HG03558 (cell line): ENCODE results near the gene UBL5.
"Not testable (repeated sequence)": the region's sequence is repeated elsewhere in the genome, so short reads cannot be mapped to it uniquely, and the experiment has no call there.

Experiments
- ATAC-seq: cut with Tn5 transposase; IDR thresholded peaks from one replicate; pipeline ENCODE4 v1.9.1; 2021; ENCODE audit warnings: moderate number of reproducible peaks; ENCODE audit not compliant: unreplicated experiment; ENCODE audit errors: extremely low read depth

The UBL5 gene

GRCh38 chr19:9808855-9809824, 18.6 kb upstream of the UBL5 start:
- ATAC-seq: no peak

GRCh38 chr19:9811139-9811538, 16.6 kb upstream of the UBL5 start:
- ATAC-seq: no peak

DNA sequence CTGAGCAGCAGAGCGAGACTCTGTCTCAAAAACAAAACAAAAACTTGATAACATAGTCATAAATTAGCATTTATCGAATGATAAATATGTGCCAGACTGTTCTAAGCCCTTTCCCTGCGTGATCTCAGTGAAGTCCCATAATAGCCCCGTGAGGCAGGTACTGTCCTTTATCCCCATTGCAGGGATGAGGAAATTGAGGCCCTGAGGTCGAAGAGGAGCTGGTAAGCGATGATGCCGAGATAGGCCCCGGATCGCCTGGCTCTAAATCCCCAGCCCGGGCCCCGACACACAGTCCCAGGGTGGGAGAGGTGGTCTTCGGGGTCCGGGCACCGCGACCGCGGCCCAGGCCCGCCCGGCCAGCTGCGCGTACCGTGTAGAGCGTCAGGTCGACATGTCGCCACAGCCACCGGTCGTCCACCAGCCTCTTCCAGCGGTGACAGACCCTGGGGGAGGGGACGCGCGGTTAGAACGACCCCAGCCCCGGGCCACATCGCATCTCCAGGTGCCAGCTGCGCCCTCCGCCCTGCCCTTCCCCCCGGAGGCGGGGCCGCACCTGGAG, 9.5 kb upstream of the UBL5 start:
- no peak for ATAC-seq

DNA sequence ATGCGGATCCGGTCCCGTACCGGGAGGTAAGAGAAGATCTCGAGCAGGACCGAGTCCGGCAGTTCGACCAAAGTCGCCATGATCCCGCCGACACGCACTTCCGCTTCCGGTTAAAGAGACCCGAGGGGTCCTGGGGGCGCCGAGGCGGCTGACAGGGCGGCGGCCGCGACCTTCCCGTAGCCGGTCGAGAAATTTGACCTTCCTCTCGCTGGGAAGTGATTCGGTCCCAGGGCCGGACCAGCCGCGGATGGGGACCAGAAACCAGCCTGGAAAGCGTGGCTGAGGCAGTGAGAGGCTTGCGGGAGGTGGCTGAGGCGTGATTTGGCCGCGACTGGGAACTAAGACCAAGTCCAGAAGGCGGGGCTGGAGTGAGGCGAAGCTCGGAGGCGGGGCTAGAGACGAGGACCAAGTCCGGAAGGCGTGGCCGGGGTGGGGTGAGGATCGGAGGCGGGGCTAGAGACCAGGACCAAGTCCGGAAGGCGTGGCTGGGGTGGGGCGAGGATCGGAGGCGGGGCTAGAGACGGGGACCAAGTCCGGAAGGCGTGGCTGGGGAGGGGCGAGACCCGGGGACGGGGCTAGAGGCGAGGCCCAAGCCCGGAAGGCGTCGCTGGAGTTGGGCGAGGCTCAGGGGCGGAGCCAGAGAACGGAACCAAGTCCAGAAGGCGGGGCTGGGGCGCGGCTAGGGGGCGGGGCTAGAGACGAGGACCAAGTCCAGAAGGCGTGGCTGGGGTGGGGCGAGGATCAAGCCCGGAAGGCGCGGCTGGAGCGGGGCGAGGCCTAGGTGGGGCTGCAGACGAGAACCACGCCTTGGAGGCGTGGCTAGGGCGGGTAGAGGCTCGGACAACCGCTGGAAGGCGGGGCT, 8.8 kb upstream of the UBL5 start, which contains the start of gene FBXL12:
Gene FBXL12, minus strand, starts transcription at position 346 of the 862 bp plus-strand sequence. Its CDS starts 266 bp downstream, at position 80.
- ATAC-seq: peak; percentile 76

DNA sequence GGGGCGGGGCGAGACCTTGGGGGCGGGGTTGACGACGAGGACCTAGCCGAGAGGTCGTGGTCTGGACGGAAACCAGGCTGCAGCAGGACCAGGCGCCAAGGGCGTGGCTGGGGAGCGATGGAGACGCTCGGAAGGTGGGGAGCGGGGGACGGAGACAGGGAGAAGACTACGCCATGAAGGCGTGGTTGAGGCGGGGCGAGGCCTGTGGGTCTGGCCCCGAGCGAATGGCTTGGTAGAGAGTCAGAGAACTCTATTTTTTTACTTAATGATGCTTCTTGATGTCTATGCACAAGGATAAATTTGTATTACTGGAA, 8.2 kb upstream of the UBL5 start:
- peak; percentile 37 for ATAC-seq

GRCh38 chr19:9820034-9820433, 7.7 kb upstream of the UBL5 start:
- not testable (repeated sequence) for ATAC-seq

DNA sequence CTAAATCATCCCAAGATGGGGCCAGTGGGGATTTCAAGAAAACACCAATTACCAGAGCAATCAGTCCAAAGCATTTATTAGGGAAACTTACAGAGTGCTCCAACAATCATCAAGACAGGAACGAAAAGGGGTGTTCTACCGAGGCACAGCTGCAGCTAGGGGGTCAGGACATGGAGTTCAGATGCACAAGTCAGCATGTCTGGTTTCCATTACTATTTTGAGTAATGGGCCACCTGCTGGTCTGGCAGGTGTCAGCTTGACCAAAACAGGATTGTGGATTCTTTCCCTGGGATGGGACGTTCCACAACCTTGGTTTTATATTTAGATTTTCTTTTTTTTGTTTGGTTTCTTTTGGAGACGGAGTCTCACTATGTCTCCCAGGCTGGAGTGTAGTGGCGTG, 3.9 kb upstream of the UBL5 start:
- ATAC-seq: no peak

DNA sequence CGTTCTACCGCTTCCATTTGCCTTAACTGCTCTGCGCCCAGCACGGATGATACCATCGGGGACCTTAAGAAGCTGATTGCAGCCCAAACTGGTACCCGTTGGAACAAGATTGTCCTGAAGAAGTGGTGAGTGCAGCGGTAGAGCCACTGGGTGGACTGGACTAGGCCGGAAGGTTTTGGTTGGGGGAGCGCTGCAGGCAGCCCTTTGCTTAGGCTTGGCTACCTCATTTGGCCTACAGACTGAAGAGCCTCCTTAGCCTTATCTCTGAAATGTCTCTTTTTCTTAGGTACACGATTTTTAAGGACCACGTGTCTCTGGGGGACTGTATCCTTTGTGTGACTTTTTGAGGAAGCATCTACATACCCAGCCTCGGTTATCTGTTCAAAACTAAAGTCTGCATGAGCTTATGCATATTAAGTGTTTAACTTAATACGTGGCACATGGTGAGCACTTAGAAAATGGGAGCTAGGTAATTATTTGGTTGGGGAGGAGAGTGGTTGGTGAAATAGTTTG, 889 bp downstream of the UBL5 start:
- ATAC-seq: no peak

GRCh38 chr19:9834307-9834725, 6.6 kb downstream of the UBL5 start:
- no peak for ATAC-seq

DNA sequence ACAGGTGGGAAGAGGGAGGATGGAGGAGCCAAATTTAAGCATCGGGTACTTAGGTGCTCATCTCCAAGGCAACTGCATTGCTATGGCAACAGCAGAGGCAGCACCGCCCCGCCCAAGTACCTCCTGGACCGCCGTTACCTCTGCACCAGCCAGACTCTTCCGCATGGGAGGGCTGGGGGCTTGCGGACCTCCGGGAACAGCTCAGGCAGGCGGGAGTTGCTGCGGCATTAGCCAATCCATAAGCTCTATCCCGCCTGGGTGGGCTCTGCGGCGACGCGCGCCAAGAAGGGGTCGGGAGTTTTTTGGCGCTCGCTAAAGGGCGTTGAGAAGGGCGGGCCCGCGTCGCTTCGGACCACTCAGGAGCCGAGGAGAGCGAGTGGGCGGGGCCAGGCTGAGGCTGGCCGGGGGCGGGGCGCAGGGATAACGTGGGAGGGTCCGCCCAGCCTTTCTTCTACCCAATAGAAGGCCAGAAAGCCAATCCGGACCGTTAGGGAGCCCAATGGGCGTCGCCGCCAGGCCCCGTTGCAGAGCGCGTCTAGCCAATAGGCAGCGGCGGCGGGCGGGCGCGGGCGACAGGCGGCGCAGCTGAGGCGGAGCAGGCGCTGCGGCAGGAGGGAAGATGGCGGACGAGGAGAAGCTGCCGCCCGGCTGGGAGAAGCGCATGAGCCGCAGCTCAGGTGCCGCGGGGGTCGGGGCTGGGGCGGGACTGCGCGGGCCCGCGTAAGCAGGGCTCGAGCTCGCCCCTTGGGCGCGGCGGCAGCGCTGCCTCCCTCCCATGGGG, 7.2 kb downstream of the UBL5 start, which contains the start of gene PIN1:
Gene PIN1, plus strand, starts transcription at position 593 of the 781 bp plus-strand sequence. Its CDS starts 27 bp downstream, at position 620.
- ATAC-seq: peak; percentile 84

DNA sequence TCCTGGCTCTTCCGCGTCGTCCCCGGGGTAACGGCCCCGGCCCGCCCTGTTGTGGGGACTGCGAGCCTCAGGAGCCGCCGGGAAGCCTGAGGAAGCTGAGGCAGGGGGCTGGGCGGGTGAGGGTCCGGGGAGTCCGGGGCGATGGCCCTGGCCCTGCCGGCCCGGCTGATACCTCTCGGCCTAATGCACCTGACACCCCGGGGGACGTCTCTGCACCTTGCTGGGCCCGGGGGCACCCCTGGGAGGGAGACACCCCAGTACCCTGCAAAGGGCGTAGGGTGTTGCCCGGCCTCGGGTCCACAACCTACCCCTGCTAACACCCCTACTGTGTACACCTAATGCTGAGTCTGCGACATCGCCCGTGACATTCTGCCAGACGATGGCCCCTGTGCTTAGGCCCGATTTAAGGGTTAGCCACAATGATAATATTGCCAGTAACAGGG, 7.8 kb downstream of the UBL5 start:
- ATAC-seq: no peak

- ATAC-seq: no peak
Observed at GRCh38 chr19:9836021-9836420, 8.3 kb downstream of the UBL5 start.

GRCh38 chr19:9838324-9838723, 10.6 kb downstream of the UBL5 start:
- ATAC-seq: no peak

DNA sequence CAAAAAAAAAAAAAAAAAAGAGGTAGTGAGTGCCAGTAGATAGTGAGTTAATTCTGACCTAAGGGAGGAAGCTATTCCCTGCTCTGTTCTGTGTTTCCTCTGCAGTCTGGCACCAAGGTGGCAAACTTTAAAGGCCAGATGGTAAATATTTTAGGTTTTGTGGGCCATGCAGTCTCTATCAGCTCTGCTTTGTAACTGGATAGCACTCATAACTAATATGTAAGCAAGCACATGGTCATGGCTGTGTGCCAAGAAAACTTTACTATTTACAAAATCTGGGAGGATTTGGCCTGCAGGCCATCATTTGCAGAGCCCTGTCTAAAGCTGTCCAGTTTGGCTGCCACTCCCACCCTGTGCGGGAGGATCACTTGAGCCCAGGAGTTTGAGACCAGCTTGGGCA, 11.7 kb downstream of the UBL5 start:
- ATAC-seq: no peak

DNA sequence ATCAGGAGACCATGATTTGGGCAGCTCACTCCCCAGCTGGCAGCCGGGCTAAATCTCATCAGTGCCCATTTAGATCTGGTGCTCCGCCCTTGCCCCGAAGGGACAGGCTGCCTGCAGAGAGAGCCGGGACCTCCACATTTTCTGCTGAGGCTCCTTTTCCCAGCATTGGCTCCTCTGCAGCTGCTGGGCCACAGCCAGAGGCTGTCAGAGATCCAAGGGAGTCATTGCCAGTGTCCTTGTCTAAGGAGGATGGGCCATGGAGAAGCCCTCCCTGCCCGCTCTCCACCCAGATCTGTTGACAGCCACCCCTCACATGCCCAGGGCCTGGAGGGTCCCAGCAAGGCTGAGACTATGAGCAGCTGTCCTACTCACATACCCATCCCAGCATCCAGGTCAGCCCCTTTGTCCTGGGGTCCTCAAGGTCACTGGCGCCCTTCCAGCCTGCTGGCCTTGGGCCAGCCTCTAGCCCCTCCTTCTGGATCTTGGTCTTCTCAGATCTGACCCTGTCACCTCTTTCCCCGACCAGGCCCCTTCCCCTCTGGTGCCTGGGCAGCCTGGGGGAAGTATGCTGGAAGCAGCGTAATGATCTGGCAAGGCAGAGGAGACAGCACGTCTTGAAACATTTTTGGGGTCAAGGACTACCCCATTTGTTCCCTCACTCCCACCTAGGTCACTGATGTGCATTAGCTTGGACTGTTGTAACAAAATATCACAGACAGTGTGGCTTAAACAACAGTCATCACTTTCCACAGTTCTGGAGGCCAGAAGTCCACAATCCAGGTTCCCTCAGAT, 15.3 kb downstream of the UBL5 start:
- no peak for ATAC-seq

DNA sequence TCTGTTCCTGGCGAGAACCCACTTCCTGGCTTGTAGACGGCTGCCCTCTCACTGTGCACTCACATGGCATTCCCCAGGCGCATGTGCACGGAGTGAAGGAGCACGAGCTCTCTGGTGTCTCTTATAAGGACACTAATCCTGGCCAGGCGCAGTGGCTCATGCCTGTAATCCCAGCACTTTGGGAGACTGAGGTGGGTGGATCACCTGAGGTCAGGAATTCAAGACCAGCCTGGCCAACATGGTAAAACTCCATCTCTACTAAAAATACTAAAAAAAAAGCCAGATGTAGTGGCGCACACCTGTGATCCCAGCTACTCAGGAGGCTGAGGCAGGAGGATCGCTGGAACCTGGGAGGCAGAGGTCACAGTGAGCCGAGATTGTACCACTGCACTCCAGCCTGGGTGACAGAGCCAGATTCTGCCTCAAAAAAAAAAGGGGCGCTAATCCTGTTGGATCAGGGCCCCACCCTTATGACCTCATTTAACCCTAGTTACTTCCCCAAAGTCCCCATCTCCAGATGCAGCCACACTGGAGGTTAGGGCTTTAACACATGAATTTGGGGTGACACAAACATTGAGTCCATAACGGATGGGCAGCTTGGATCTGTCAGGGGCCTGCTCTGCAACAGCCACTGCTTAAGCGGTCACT, 16.0 kb downstream of the UBL5 start:
- ATAC-seq: not testable (repeated sequence)

DNA sequence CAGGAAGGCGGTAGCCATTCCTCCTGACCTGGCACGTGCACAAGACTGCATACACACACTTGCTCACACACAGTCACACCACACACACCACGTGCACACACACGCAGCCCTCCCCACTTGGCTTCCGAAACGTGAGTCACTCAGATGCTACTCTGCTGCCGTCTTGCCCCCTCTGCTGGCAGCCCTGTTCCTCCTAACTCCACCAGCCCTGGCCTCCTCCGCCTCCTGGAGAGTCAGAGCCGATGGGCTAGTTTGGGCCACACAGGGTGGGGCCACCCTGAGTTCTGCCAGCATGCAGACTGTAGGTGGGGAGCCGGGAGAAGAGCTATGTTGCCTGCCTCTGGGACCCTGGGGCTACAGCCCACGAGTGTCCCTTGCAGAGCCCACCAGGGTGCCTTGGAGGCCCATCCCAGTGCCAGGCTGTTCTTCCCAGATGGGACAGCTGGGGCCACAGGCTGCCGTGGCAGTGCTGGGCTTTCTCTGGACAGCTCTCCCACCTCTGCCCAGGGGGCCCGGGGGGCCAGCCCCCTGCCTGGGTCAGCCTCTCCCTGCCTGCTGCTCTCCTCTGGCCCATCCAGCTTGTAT, 19.5 kb downstream of the UBL5 start:
- no peak for ATAC-seq

GRCh38 chr19:9848060-9848459, 20.3 kb downstream of the UBL5 start:
- ATAC-seq: no peak
